PC-3 (cell line): ENCODE measurements around the gene PTPRD. TPM values are rescaled to one million over a fixed set of nuclear protein-coding genes. Genes with fewer than 3 reads are reported as not detected.

ENCODE experiments used
- ATAC-seq: fragments of 200-7000 bp; cut with Tn5 transposase; 2 replicates; pipeline ENCODE4 v1.9.1; 2020; ENCODE audit warnings: mild to moderate bottlenecking, moderate library complexity
- BruUV-seq: library from RNA; stranded (reverse); fragments of 400-500 nt; replicated peaks from 2 replicates; lab custom pipeline; 2021; lab: Mats Ljungman, UMichigan
- CTCF ChIA-PET: fragments of 300-600 bp; sonication (Branson Sonifier 250); formaldehyde crosslinking; loops from one replicate; lab custom pipeline; 2022; ENCODE audit warnings: antibody characterized with exemption; lab: Charles Lee
- POLR2A ChIA-PET: fragments of 300-600 bp; sonication (Branson Sonifier 250); formaldehyde crosslinking; loops from one replicate; lab custom pipeline; 2022; ENCODE audit warnings: antibody characterized with exemption; ENCODE audit not compliant: unreplicated experiment; lab: Charles Lee
- DNase-seq: peaks from one replicate; pipeline ENCODE4 v3.0.0-alpha.2; 2015
- H2AFZ ChIP-seq: fragments of 300-600 bp; sonication (generic); 2 replicates; pipeline ENCODE4 v1.6.0; 2016; ENCODE audit warnings: antibody characterized with exemption, low read length
- H3F3A ChIP-seq: fragments of 300-600 bp; sonication (generic); one replicate; pipeline ENCODE4 v1.6.0; 2017; ENCODE audit warnings: antibody characterized with exemption, low read length, control low read depth, mild to moderate bottlenecking; ENCODE audit not compliant: unreplicated experiment
- H3K27ac ChIP-seq: fragments of 300-600 bp; sonication (generic); 2 replicates; pipeline ENCODE4 v1.5.1; 2016; ENCODE audit warnings: mild to moderate bottlenecking, low read length
- H3K27me3 ChIP-seq: fragments of 300-600 bp; sonication (generic); 2 replicates; pipeline ENCODE4 v1.6.1; 2016; ENCODE audit warnings: low read length, mixed read lengths
- H3K36me3 ChIP-seq: fragments of 300-600 bp; sonication (generic); 2 replicates; pipeline ENCODE4 v1.6.1; 2016; ENCODE audit warnings: low read depth, mixed run types, low read length, mixed read lengths
- H3K4me1 ChIP-seq: fragments of 300-600 bp; sonication (generic); 2 replicates; pipeline ENCODE4 v1.5.1; 2016; ENCODE audit warnings: low read length; ENCODE audit not compliant: insufficient read depth
- H3K4me2 ChIP-seq: fragments of 300-600 bp; sonication (generic); 2 replicates; pipeline ENCODE4 v1.6.0; 2016; ENCODE audit warnings: low read length
- H3K4me3 ChIP-seq: fragments of 300-600 bp; sonication (generic); 2 replicates; pipeline ENCODE4 v1.5.1; 2016; ENCODE audit warnings: mild to moderate bottlenecking, low read length, mixed read lengths
- H3K79me2 ChIP-seq: fragments of 300-600 bp; sonication (generic); 2 replicates; pipeline ENCODE4 v1.6.1; 2017; ENCODE audit warnings: low read length, mixed read lengths
- H3K9ac ChIP-seq: fragments of 300-600 bp; sonication (generic); 2 replicates; pipeline ENCODE4 v1.6.0; 2016; ENCODE audit warnings: mild to moderate bottlenecking, low read length
- H3K9me2 ChIP-seq: fragments of 300-600 bp; sonication (generic); replicated peaks from 2 replicates; pipeline ENCODE4 v1.6.1; 2016; ENCODE audit warnings: mixed run types, low read length, mixed read lengths
- H3K9me3 ChIP-seq: fragments of 300-600 bp; sonication (generic); 2 replicates; pipeline ENCODE4 v1.6.1; 2016; ENCODE audit warnings: low read length, mixed read lengths
- H4K20me1 ChIP-seq: fragments of 300-600 bp; sonication (generic); 2 replicates; pipeline ENCODE4 v1.6.1; 2016; ENCODE audit warnings: low read length, mixed read lengths
- CTCF ChIP-seq: fragments of 300-600 bp; sonication (generic); conservative IDR thresholded peaks from 2 replicates; pipeline ENCODE4 v1.5.1; 2017; ENCODE audit warnings: antibody characterized with exemption, low read depth, mild to moderate bottlenecking, low read length
- EZH2 ChIP-seq: fragments of 300-600 bp; sonication (generic); IDR thresholded peaks from one replicate; pipeline ENCODE4 v1.6.1; 2017; ENCODE audit warnings: antibody characterized with exemption, mild to moderate bottlenecking, low read length; ENCODE audit not compliant: unreplicated experiment
- EZH2phosphoT487 ChIP-seq: fragments of 300-600 bp; sonication (generic); IDR thresholded peaks from 2 replicates; pipeline ENCODE4 v1.6.1; 2018; ENCODE audit warnings: mild to moderate bottlenecking, antibody characterized with exemption, low read length, borderline replicate concordance
- intact Hi-C: fragments of 100-400 bp; cut with micrococcal nuclease; formaldehyde crosslinking; loops from 2 replicates; pipeline ENCODE4 v1.9.0; 2023
- total RNA-seq: library from RNA; depleted of rRNA; stranded (reverse); fragments of >200 nt; gene quantifications from 2 replicates; pipeline ENCODE4 v1.2.3, GENCODE V29; 2014

The PTPRD gene
- total RNA-seq, 1 experiment from 2014 or later = not detected

GRCh38 chr9:8569823-8570222 is 2043.0 kb downstream of the PTPRD start:
- BruUV-seq = no TSS peak

DNA sequence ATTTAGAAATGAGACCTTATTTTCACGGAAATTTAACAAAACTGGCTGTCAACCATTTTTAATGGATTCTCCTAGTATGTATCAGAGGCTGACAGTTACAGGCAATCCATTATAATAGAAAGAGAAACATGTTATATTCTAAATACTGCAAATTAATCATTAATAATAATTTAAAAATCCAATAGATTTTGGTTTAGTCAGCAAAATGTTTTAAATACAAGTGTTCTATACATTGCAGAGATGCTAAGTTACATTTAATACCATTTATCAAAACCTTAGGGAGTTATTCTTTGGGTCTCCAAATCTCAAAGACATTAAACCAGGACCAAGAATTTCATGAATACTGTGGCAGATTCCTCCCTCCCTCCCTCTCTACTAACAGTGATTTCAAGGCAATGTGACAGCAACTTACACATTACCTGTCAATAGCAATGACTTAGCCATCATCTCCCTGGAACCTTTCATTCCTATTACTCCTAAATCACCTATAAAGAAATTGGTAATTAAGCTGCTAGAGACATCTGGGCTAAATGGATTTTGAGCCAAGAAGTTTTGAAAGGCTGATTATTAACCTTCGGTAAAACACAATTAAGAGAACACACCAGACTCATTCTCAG is 2044.7 kb downstream of the PTPRD start:
- no peak overlapping the region for H3K9ac ChIP-seq
- no peak overlapping the region for H3K4me3 ChIP-seq
- H3K36me3 ChIP-seq = no peaks in the 10 kb centered on the region
- no peaks in the 10 kb centered on the region for H3F3A ChIP-seq
- H3K4me2 ChIP-seq = no peak overlapping the region
- ChIA-PET CTCF (no interaction called here), POLR2A (no interaction called here)
- no peaks in the 10 kb centered on the region for H3K4me1 ChIP-seq
- no peak for TF ChIP-seq EZH2
- no peak for TF ChIP-seq CTCF
- TF ChIP-seq EZH2phosphoT487 = no peak
- no peaks in the 10 kb centered on the region for H3K27me3 ChIP-seq
- no peaks in the 10 kb centered on the region for H3K9me3 ChIP-seq
- intact Hi-C loops = no loop called here
- H4K20me1 ChIP-seq = no peaks in the 10 kb centered on the region
- H3K27ac ChIP-seq = no peak overlapping the region
- no peaks in the 10 kb centered on the region for H3K9me2 ChIP-seq
- no peak for DNase-seq
- no peak overlapping the region for H2AFZ ChIP-seq
- ATAC-seq = no peak
- H3K79me2 ChIP-seq = no peaks in the 10 kb centered on the region
- no TSS peak for BruUV-seq

More at GRCh38 chr9:8569823-8570222, 2043.0 kb downstream of the PTPRD start:
- TF ChIP-seq EZH2 = no peak
- no peak for TF ChIP-seq EZH2phosphoT487
- no peak for TF ChIP-seq CTCF
- Histone ChIP-seq H3K36me3 (no peaks in the 10 kb centered on the region), H3K27ac (no peak overlapping the region), H3K4me2 (no peak overlapping the region), H3K27me3 (no peaks in the 10 kb centered on the region), H3K4me1 (no peaks in the 10 kb centered on the region), H4K20me1 (no peaks in the 10 kb centered on the region), H3K9ac (no peak overlapping the region), H3F3A (no peaks in the 10 kb centered on the region), H3K79me2 (no peaks in the 10 kb centered on the region), H3K4me3 (no peak overlapping the region), H3K9me2 (no peaks in the 10 kb centered on the region), H2AFZ (no peak overlapping the region), H3K9me3 (no peaks in the 10 kb centered on the region)
- DNase-seq (no peak), ATAC-seq (no peak)
- CTCF ChIA-PET = no interaction called here
- POLR2A ChIA-PET = no interaction called here
- intact Hi-C loops = no loop called here

DNA sequence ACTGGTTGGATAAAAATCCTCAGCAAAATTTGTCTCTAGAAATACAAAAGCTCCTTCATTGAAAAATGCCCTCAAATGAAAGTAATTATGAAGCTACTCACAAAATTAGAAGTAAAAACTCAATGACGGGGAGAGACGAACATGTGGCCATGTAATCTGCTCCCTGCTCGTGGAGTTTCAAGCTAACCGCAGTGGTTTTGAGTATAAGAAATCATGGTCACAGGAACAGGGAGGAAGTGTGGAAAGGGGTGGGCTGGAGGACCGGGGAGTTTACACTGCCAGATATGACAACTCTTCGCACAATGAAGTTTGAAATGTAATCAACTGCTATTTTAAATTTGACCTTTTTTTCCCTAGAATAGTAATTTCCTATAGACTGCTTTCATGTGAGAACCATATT is 2047.8 kb downstream of the PTPRD start:
- Histone ChIP-seq H3K27me3 (no peaks in the 10 kb centered on the region), H3K4me1 (no peaks in the 10 kb centered on the region), H3K79me2 (no peaks in the 10 kb centered on the region), H3K4me3 (no peak overlapping the region), H3F3A (no peaks in the 10 kb centered on the region), H3K9ac (no peak overlapping the region), H2AFZ (no peak overlapping the region), H3K36me3 (no peaks in the 10 kb centered on the region), H3K27ac (no peak overlapping the region), H3K9me2 (no peaks in the 10 kb centered on the region), H3K4me2 (no peak overlapping the region), H3K9me3 (no peaks in the 10 kb centered on the region), H4K20me1 (no peaks in the 10 kb centered on the region)
- no peak for DNase-seq
- TF ChIP-seq EZH2phosphoT487 (no peak), CTCF (no peak), EZH2 (no peak)
- BruUV-seq = no TSS peak
- ChIA-PET POLR2A (no interaction called here), CTCF (no interaction called here)
- intact Hi-C loops = no loop called here
- no peak for ATAC-seq
